Liver (tissue), 9 donors: Measurements from ENCODE around the gene USP31. TPM values are rescaled to one million over a fixed set of nuclear protein-coding genes. Genes with fewer than 3 reads are reported as not detected.

ENCODE experiments used
- DNase-seq: peaks from one replicate; pipeline ENCODE4 v3.0.0-alpha.2; 2017; ENCODE audit warnings: low spot score
- H3K27ac ChIP-seq, 2 donors: one replicate each; pipeline ENCODE4 v1.7.0; 2013; ENCODE audit warnings: inconsistent platforms in 2 of 2, low read length in 2 of 2, control low read depth in 1 of 2, low read depth in 1 of 2, mild to moderate bottlenecking in 1 of 2
- H3K27me3 ChIP-seq, 4 donors: one replicate each; pipeline versions ENCODE4 v1.6.1 to v1.7.0; 2013; ENCODE audit warnings: low read length in 3 of 4, inconsistent platforms in 1 of 4, mild to moderate bottlenecking in 1 of 4, moderate library complexity in 1 of 4; ENCODE audit not compliant: control insufficient read depth in 4 of 4, insufficient read depth in 4 of 4
- H3K36me3 ChIP-seq, 4 donors: one replicate each; pipeline versions ENCODE4 v1.6.1 to v1.7.0; 2013; ENCODE audit warnings: low read length in 3 of 4, mild to moderate bottlenecking in 3 of 4, low read depth in 1 of 4, moderate library complexity in 1 of 4; ENCODE audit not compliant: control insufficient read depth in 4 of 4, insufficient read depth in 3 of 4
- H3K4me1 ChIP-seq, 4 donors: one replicate each; pipeline versions ENCODE4 v1.6.1 to v1.7.0; 2013; ENCODE audit warnings: low read length in 3 of 4, mild to moderate bottlenecking in 3 of 4, moderate library complexity in 1 of 4; ENCODE audit not compliant: control insufficient read depth in 4 of 4, insufficient read depth in 4 of 4
- H3K4me3 ChIP-seq, 3 donors: one replicate each; pipeline versions ENCODE4 v1.6.1 to v1.7.0; 2013; ENCODE audit warnings: low read length in 3 of 3, control low read depth in 1 of 3, low read depth in 1 of 3, mild to moderate bottlenecking in 1 of 3
- H3K9ac ChIP-seq, 2 donors: one replicate each; pipeline ENCODE4 v1.7.0; 2013; ENCODE audit warnings: low read length in 2 of 2, mild to moderate bottlenecking in 2 of 2, moderate library complexity in 2 of 2, control low read depth in 1 of 2, low read depth in 1 of 2
- H3K9me3 ChIP-seq, 4 donors: one replicate each; pipeline versions ENCODE4 v1.6.1 to v1.7.0; 2013; ENCODE audit warnings: low read length in 3 of 4; ENCODE audit not compliant: control insufficient read depth in 4 of 4
- ATF3 ChIP-seq: IDR thresholded peaks from 2 replicates; pipeline ENCODE4 v1.6.1; 2016; ENCODE audit warnings: antibody characterized with exemption
- CTCF ChIP-seq: fragments of 150-350 bp; IDR thresholded peaks from 2 replicates; pipeline ENCODE4 v1.5.1; 2017; ENCODE audit warnings: improper control_type of control experiment, low read depth, low read length; ENCODE audit not compliant: missing input control
- EGR1 ChIP-seq, 2 donors: IDR thresholded peaks; 2 replicates each; pipeline ENCODE4 v1.6.1; 2016 to 2018; ENCODE audit warnings: antibody characterized with exemption in 2 of 2, low read depth in 2 of 2
- FOXA1 ChIP-seq: IDR thresholded peaks from 2 replicates; pipeline ENCODE4 v1.6.1; 2016; ENCODE audit warnings: antibody characterized with exemption
- FOXA2 ChIP-seq: IDR thresholded peaks from 2 replicates; pipeline ENCODE4 v1.6.1; 2016; ENCODE audit warnings: antibody characterized with exemption
- GABPA ChIP-seq, 2 donors: IDR thresholded peaks in 1 of 2; conservative IDR thresholded peaks in 1 of 2; 2 replicates each; pipeline ENCODE4 v1.6.1; 2016; ENCODE audit warnings: antibody characterized with exemption in 2 of 2, mild to moderate bottlenecking in 1 of 2, moderate library complexity in 1 of 2
- HNF4A ChIP-seq, 2 donors: conservative IDR thresholded peaks; 2 replicates each; pipeline ENCODE4 v1.6.1; 2016; ENCODE audit warnings: antibody characterized with exemption in 2 of 2, mild to moderate bottlenecking in 2 of 2
- HNF4G ChIP-seq: IDR thresholded peaks from 2 replicates; pipeline ENCODE4 v1.6.1; 2016; ENCODE audit warnings: antibody characterized with exemption
- JUND ChIP-seq, 2 donors: IDR thresholded peaks; 2 replicates each; pipeline ENCODE4 v1.6.1; 2016; ENCODE audit warnings: antibody characterized with exemption in 2 of 2
- MAX ChIP-seq: IDR thresholded peaks from 2 replicates; pipeline ENCODE4 v1.6.1; 2016; ENCODE audit warnings: antibody characterized with exemption
- NR2F2 ChIP-seq: IDR thresholded peaks from 2 replicates; pipeline ENCODE4 v1.6.1; 2016; ENCODE audit warnings: antibody characterized with exemption
- RAD21 ChIP-seq, 2 donors: IDR thresholded peaks; 2 replicates each; pipeline ENCODE4 v1.6.1; 2016; ENCODE audit warnings: antibody characterized with exemption in 2 of 2, mild to moderate bottlenecking in 2 of 2
- REST ChIP-seq: IDR thresholded peaks from 2 replicates; pipeline ENCODE4 v1.6.1; 2016; ENCODE audit warnings: antibody characterized with exemption, mild to moderate bottlenecking
- RXRA ChIP-seq, 2 donors: IDR thresholded peaks; 2 replicates each; pipeline ENCODE4 v1.6.1; 2017 to 2018; ENCODE audit warnings: antibody characterized with exemption in 2 of 2, mild to moderate bottlenecking in 1 of 2
- SP1 ChIP-seq: IDR thresholded peaks from 2 replicates; pipeline ENCODE4 v1.6.1; 2018; ENCODE audit warnings: antibody characterized with exemption, mild to moderate bottlenecking
- TAF1 ChIP-seq: conservative IDR thresholded peaks from 2 replicates; pipeline ENCODE4 v1.6.1; 2016; ENCODE audit warnings: antibody characterized with exemption, mild to moderate bottlenecking
- YY1 ChIP-seq: IDR thresholded peaks from 2 replicates; pipeline ENCODE4 v1.6.1; 2016; ENCODE audit warnings: antibody characterized with exemption, mild to moderate bottlenecking
- ZBTB33 ChIP-seq: IDR thresholded peaks from 2 replicates; pipeline ENCODE4 v1.6.1; 2016; ENCODE audit warnings: antibody characterized with exemption
- WGBS: extraction: QIAGEN DNeasy Blood & Tissue Kit; methylation state at CpG from one replicate; pipeline ENCODE4 v1.1.7; 2013; 5-methylcytosine and 5-hydroxymethylcytosine counted together
- polyA plus RNA-seq, 2 donors: library from polyadenylated mRNA; stranded (reverse) in 1 of 2; unstranded in 1 of 2; fragments of 200-250 nt in 1 of 2; fragments of >200 nt in 1 of 2; fragmentation: Nextera tagmentation in 1 of 2; extraction: Ambion mirVana in 1 of 2; gene quantifications; one replicate each; pipeline versions ENCODE4 v1.2.1 to v1.2.3, GENCODE V29; 2013 to 2015
- total RNA-seq, 2 donors: library from RNA; depleted of rRNA; stranded (reverse); fragments of >200 nt; gene quantifications; one replicate each; pipeline ENCODE4 v1.2.3, GENCODE V29; 2014
- donor health status: healthy.
- donor health status: healthy.
- donor health status: healthy.
- donor health status: healthy.
- donor health status: healthy.

Gene USP31
- total and polyA plus RNA-seq, 4 donors: 2.4 to 16.4 (median 3.8) TPM

- TF ChIP-seq REST (no peak), HNF4A (conservative IDR thresholded peaks at IDR 0.05) (no peak), NR2F2 (peak; percentile 30)
- DNase-seq: no peak
- Histone ChIP-seq H3K27me3 (no peaks in the 10 kb centered on the region), H3K9me3 (no peaks in the 10 kb centered on the region), H3K9ac (no peak overlapping the region), H3K4me1 (peaks cover 0 to 3% (median 0%) of the 10 kb centered on the region in 4 donors), H3K27ac (no peak overlapping the region), H3K4me3 (no peak overlapping the region), H3K36me3 (peaks cover 13 to 60% (median 42%) of the 10 kb centered on the region in 4 donors)
- WGBS: 71% methylated on average over 13 of the region's 13 CpGs
Measured at GRCh38 chr16:23072084-23072599, 77.1 kb downstream of the USP31 start.

- no peak for TF ChIP-seq FOXA2
- TF ChIP-seq HNF4G: no peak
- TF ChIP-seq GABPA (IDR thresholded peaks at IDR 0.05 in 1 of 2, conservative IDR thresholded peaks at IDR 0.05 in 1 of 2): no peak
- TF ChIP-seq JUND (IDR thresholded peaks at IDR 0.05): no peak
- no peak for TF ChIP-seq CTCF
- TF ChIP-seq FOXA1: no peak
- no peak for TF ChIP-seq NR2F2
- no peak for TF ChIP-seq RAD21 (IDR thresholded peaks at IDR 0.05)
- no peak for TF ChIP-seq EGR1 (IDR thresholded peaks at IDR 0.05; ENCODE audit: low read depth in 2 of 2)
- TF ChIP-seq YY1: no peak
- TF ChIP-seq ZBTB33: no peak
- no peak for TF ChIP-seq HNF4A (conservative IDR thresholded peaks at IDR 0.05)
- no peak for TF ChIP-seq TAF1
- no peak for TF ChIP-seq ATF3
- TF ChIP-seq REST: no peak
- TF ChIP-seq RXRA (IDR thresholded peaks at IDR 0.05): no peak
- no peak for TF ChIP-seq MAX
- TF ChIP-seq SP1: no peak
- peaks cover 0 to 3% (median 0%) of the 10 kb centered on the region in 4 donors for H3K4me1 ChIP-seq
- no peak for DNase-seq
- WGBS: 76% methylated on average over 8 of the region's 8 CpGs
- no peaks in the 10 kb centered on the region for H3K9me3 ChIP-seq
- H3K27me3 ChIP-seq: no peaks in the 10 kb centered on the region
- peaks cover 13 to 61% (median 43%) of the 10 kb centered on the region in 4 donors for H3K36me3 ChIP-seq
- H3K4me3 ChIP-seq: no peak overlapping the region
- no peak overlapping the region for H3K9ac ChIP-seq
- H3K27ac ChIP-seq: no peak overlapping the region
Measured at GRCh38 chr16:23071196-23072083, 77.8 kb downstream of the USP31 start.
